ENCODE results near the gene LARP1. TPM values are rescaled to one million over a fixed set of nuclear protein-coding genes. Genes with fewer than 3 reads are reported as not detected.
A peak's percentile ranks its signal among the peaks of the same experiment; 100 is the strongest.

Gene LARP1
- total RNA-seq, 6 donors from 2014 or later, result 107 to 154 (median 129) TPM

DNA sequence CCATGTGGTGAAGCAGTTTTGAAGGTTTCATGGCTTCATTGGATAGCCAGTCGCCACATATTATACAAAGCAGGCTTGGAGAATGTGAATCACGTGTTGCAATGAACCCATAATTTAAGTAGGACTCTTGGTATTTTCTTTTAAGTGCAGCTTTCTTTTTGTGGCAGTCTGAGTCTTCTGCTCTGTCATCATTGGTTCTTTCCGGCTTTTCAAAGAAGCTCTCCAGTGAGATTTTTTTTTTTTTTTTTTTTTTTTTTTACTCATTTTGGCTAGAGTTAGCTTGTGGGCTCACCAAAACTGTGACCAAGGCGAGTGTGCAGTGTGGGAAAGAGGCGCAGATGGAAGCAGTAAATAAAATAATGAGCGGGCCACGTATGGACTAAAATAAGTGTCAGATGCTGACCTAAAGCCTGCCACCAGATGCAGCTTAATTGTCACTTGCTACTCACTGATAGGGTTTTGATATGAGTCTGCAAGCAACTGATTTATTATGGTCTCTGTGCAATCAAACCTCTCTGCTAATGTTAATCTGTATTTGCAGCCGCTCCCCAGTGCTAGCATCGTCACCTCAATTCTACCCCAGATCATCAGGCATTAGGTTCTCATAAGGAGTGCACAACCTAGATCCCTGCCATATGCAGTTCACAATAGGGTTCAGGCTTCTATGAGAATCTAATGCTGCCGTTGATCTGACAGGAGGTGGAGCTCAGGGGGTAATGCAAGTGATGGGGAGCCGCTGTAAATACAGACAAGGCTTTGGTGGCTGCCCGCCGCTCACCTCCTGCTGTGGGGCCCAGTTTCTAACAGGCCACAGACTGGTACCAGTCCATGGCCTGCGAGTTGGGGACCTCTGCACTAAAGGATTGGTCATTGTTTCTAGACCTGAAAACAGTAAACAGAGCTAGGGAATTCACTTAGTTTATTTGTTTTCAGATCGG lies 45.5 kb upstream of the LARP1 start:
- H3K36me3 ChIP-seq, result no peaks in the 10 kb centered on the region
- DNase-seq, result no peak
- H3K27me3 ChIP-seq, result no peaks in the 10 kb centered on the region
- no peaks in the 10 kb centered on the region for H3K9me3 ChIP-seq
- WGBS, 2 donors, result 83 to 88% methylated on average over 15 of the region's 15 CpGs
- ATAC-seq (ENCODE audit: low FRiP score in 2 of 2), result no peak
- H3K4me3 ChIP-seq, result no peak overlapping the region
- H3K27ac ChIP-seq, result no peak overlapping the region
- peaks cover 0 to 19% (median 18%) of the 10 kb centered on the region in 4 donors for H3K4me1 ChIP-seq
- TF ChIP-seq POLR2AphosphoS5 (IDR thresholded peaks at IDR 0.05) (no peak), POLR2A (IDR thresholded peaks at IDR 0.05) (no peak), EP300 (IDR thresholded peaks at IDR 0.05) (no peak)
- TF ChIP-seq, protein P1, sequence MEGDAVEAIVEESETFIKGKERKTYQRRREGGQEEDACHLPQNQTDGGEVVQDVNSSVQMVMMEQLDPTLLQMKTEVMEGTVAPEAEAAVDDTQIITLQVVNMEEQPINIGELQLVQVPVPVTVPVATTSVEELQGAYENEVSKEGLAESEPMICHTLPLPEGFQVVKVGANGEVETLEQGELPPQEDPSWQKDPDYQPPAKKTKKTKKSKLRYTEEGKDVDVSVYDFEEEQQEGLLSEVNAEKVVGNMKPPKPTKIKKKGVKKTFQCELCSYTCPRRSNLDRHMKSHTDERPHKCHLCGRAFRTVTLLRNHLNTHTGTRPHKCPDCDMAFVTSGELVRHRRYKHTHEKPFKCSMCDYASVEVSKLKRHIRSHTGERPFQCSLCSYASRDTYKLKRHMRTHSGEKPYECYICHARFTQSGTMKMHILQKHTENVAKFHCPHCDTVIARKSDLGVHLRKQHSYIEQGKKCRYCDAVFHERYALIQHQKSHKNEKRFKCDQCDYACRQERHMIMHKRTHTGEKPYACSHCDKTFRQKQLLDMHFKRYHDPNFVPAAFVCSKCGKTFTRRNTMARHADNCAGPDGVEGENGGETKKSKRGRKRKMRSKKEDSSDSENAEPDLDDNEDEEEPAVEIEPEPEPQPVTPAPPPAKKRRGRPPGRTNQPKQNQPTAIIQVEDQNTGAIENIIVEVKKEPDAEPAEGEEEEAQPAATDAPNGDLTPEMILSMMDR (IDR thresholded peaks at IDR 0.05), result no peak

DNA sequence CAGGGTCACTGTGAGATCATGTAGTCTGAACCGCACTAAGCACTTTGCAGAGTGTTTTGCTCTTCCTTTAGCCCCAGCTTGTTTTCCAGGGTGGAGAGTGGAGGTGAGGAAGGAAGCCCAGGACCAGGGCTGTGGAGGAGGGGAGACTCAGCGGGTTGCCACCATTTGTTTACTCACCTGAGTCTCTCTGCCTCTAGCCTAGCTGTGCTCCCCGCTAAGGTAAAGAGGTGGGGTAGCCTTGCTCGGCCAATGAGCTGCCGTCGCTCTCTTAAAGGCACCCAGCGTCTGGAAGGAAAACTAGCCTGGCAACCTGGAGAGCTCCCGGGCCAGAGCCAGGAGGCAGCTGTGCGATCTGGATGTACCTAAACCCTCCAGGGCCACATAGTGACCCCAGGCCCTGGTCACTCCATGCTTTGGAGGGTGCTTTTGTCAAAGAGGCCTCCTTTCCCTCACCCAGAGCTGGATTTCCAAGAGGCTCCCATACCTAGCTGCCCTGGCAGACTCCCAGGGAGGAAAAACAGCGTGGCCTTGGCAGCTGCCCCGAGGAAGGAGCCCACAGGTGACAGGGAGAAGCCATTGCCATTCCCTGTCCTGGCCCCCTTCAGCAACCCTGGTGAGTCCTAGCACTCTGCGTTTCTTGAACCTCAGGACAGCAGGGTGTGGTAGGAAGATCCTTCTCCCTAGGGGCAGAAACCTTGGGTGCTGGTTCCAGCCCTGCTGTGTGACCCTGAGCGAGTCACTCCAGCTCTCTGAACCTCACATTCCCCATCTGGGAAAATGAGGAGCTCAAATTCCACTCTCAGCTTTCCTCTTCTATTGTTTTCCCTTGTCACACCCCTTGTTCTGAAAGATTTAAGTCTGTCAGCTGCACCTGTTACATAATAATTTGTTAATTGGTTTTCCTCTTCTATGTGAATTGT lies 42.4 kb upstream of the LARP1 start:
- no peaks in the 10 kb centered on the region for H3K27me3 ChIP-seq
- WGBS, 2 donors, result 64% methylated on average over 11 to 13 of the region's 13 CpGs
- H3K27ac ChIP-seq, result peak overlapping the region; percentile 7 to 69 (median 49)
- peaks cover 0 to 24% (median 19%) of the 10 kb centered on the region in 4 donors for H3K4me1 ChIP-seq
- H3K9me3 ChIP-seq, result no peaks in the 10 kb centered on the region
- TF ChIP-seq EP300 (IDR thresholded peaks at IDR 0.05) (no peak), POLR2AphosphoS5 (IDR thresholded peaks at IDR 0.05) (peak in 1 of 2 donors; percentile 10), POLR2A (IDR thresholded peaks at IDR 0.05) (peak in 2 of 4 donors; percentile 28 to 49)
- H3K36me3 ChIP-seq, result no peaks in the 10 kb centered on the region
- H3K4me3 ChIP-seq, result peak overlapping the region in 3 of 4 donors; percentile 16 to 38 (median 37)
- ATAC-seq (ENCODE audit: low FRiP score in 2 of 2) (peak; percentile 48 to 77), DNase-seq (peak in 1 of 2 donors; percentile 89)

DNA sequence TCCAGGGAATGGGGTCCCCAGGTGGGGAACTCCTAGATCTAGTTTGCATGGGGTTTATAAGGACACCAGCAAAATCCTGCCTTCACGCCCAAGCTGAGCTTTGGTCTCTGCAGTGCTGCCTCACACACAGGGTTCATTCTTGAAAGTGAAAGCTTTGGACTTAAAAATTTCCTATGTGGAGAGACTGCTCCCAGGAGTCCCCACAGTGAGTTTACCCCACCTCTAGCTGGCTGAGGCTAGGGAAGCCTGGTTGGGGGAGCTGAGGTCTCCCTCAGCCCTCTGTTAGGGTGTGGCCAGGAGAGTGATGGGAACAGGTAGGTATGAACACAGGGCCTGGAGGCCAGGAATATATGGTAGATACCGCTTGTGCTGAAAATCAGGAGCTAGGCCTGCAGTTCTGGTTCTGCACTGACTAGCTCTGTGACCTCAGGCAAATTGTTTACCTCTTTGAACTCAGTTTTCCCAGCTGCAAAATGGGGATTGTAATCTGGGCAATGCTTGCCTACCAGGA lies 41.5 kb upstream of the LARP1 start:
- ATAC-seq (ENCODE audit: low FRiP score in 2 of 2), result no peak
- WGBS, 2 donors, result 76% methylated on average over 2 of the region's 2 CpGs

DNA sequence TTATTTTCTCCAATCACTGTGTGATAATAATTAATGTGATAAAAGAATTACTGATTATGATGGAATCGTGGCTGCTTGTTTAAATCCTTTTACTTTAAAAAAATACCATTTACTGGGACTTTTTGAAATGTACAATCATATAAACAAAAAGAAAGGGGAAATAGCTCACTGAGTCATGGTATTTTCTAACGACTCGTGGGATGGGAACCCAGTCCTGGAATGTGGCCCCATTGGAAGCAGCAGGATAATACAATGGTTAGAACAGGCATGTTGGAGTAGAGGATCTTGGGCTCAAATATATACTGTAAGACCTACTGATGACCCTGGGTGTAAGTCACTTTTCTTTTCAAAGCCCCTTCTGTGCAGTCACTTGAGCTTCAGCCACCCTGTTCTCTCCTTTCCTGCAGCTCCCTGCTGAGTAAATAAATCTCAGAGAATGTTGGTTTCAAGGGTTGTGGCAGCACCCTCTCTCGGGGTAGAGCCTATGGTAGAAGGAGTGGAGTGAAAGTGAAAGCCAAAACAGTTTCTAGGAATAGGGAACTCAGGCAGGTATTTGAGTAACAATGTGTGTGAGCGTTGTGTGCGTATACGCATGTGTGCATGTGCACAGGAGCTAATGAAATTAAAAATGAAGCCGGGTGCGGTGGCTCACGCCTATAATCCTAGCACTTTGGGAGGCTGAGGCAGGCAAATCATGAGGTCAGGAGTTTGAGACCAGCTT lies 40.8 kb upstream of the LARP1 start:
- DNase-seq, result peak in 1 of 2 donors; percentile 59

More for the DNA sequence above, 41.5 kb upstream of the LARP1 start:
- no peaks in the 10 kb centered on the region for H3K9me3 ChIP-seq
- peak overlapping the region in 3 of 4 donors; percentile 44 to 68 (median 63) for H3K27ac ChIP-seq
- peak overlapping the region in 2 of 4 donors; percentile 37 to 38 for H3K4me3 ChIP-seq
- H3K27me3 ChIP-seq, result no peaks in the 10 kb centered on the region
- H3K36me3 ChIP-seq, result no peaks in the 10 kb centered on the region
- peaks cover 0 to 24% (median 19%) of the 10 kb centered on the region in 4 donors for H3K4me1 ChIP-seq
- no peak for TF ChIP-seq POLR2A (IDR thresholded peaks at IDR 0.05)
- TF ChIP-seq EP300 (IDR thresholded peaks at IDR 0.05), result no peak
- TF ChIP-seq POLR2AphosphoS5 (IDR thresholded peaks at IDR 0.05), result no peak
- TF ChIP-seq, protein P1 (IDR thresholded peaks at IDR 0.05), result no peak
- no peak for DNase-seq

More for the DNA sequence above, 40.8 kb upstream of the LARP1 start:
- TF ChIP-seq POLR2A (IDR thresholded peaks at IDR 0.05), result no peak
- TF ChIP-seq, protein P1 (IDR thresholded peaks at IDR 0.05), result no peak
- no peak for TF ChIP-seq POLR2AphosphoS5 (IDR thresholded peaks at IDR 0.05)
- TF ChIP-seq EP300 (IDR thresholded peaks at IDR 0.05), result no peak
- 41 to 52% methylated on average over 10 of the region's 10 CpGs for WGBS, 2 donors
- Histone ChIP-seq H3K36me3 (no peaks in the 10 kb centered on the region), H3K4me1 (peaks cover 0 to 24% (median 19%) of the 10 kb centered on the region in 4 donors), H3K9me3 (no peaks in the 10 kb centered on the region), H3K27ac (peak overlapping the region; percentile 12 to 68 (median 54)), H3K4me3 (peak overlapping the region in 3 of 4 donors; percentile 11 to 36 (median 31)), H3K27me3 (no peaks in the 10 kb centered on the region)
- ATAC-seq (ENCODE audit: low FRiP score in 2 of 2), result peak; percentile 71 to 75

All from upper lobe of left lung (tissue), 6 donors.